GM12878 (cell line): ENCODE data around the gene STEAP1B. TPM values are rescaled to one million over a fixed set of nuclear protein-coding genes. Genes with fewer than 3 reads are reported as not detected.

Experiments used
- ATAC-seq: fragments of 200-7000 bp; cut with Tn5 transposase; 3 replicates; pipeline ENCODE4 v1.9.1; 2020; ENCODE audit warnings: mild to moderate bottlenecking, moderate library complexity
- BruUV-seq: library from RNA; stranded (reverse); fragments of 400-500 nt; replicated peaks from 2 replicates; lab custom pipeline; 2021; lab: Mats Ljungman, UMichigan
- CTCF ChIA-PET: fragments of 300-600 bp; sonication (Branson Sonifier 250); formaldehyde crosslinking; extraction: SDS; loops from one replicate; lab custom pipeline; 2021; ENCODE audit warnings: inconsistent platforms; lab: Yijun Ruan, JAX
- POLR2A ChIA-PET: fragments of 350-600 bp; formaldehyde crosslinking; extraction: SDS; loops from one replicate; lab custom pipeline; 2021; ENCODE audit warnings: inconsistent platforms; lab: Charles Lee
- RAD21 ChIA-PET: fragments of 300-600 bp; sonication (Branson Sonifier 250); formaldehyde crosslinking; loops from one replicate; lab custom pipeline; 2023; ENCODE audit warnings: antibody characterized with exemption; ENCODE audit not compliant: unreplicated experiment; lab: Charles Lee
- SMC1A ChIA-PET: fragments of 300-600 bp; sonication (Branson Sonifier 250); formaldehyde crosslinking; loops from one replicate; lab custom pipeline; 2023; ENCODE audit not compliant: unreplicated experiment, uncharacterized antibody; lab: Charles Lee
- DNase-seq: peaks from one replicate; pipeline ENCODE4 v3.0.0-alpha.2; 2011; ENCODE audit warnings: low read depth, low spot score
- FAIRE-seq: peaks from 3 replicates; lab custom pipeline; 2011; peaks lifted over from hg19 to GRCh38; lab: Jason Lieb, UNC
- H2AFZ ChIP-seq: 2 replicates; pipeline ENCODE4 v1.6.0; 2011; ENCODE audit warnings: low read depth, low read length, control low read depth; ENCODE audit not compliant: control insufficient read depth
- H3K27ac ChIP-seq: 2 replicates; pipeline ENCODE4 v1.5.1; 2011; ENCODE audit warnings: control low read depth; ENCODE audit not compliant: control insufficient read depth, insufficient read depth
- H3K27me3 ChIP-seq, 2 experiments: replicated peaks in 1 of 2; 2 replicates each; pipeline versions ENCODE4 v1.6.0 to v1.6.1; 2011; ENCODE audit warnings: low read length in 1 of 2; ENCODE audit not compliant: control insufficient read depth in 2 of 2, insufficient read depth in 2 of 2
- H3K36me3 ChIP-seq, 2 experiments: 2 replicates each; pipeline ENCODE4 v1.5.1; 2011; ENCODE audit warnings: low read length in 1 of 2; ENCODE audit not compliant: control insufficient read depth in 2 of 2, insufficient read depth in 2 of 2
- H3K4me1 ChIP-seq: 2 replicates; pipeline ENCODE4 v1.6.1; 2011; ENCODE audit warnings: mild to moderate bottlenecking, low read length, moderate library complexity, mixed read lengths; ENCODE audit not compliant: control insufficient read depth, insufficient read depth
- H3K4me2 ChIP-seq: 2 replicates; pipeline ENCODE4 v1.6.0; 2011; ENCODE audit warnings: control low read depth; ENCODE audit not compliant: control insufficient read depth, insufficient read depth
- H3K4me3 ChIP-seq: fragments of 200-600 bp; sonication (generic); 2 replicates; pipeline ENCODE4 v1.5.1; 2016
- H3K79me2 ChIP-seq: 2 replicates; pipeline ENCODE4 v1.6.0; 2011; ENCODE audit warnings: low read length; ENCODE audit not compliant: control insufficient read depth, insufficient read depth
- H3K9ac ChIP-seq: 2 replicates; pipeline ENCODE4 v1.8.0; 2011; ENCODE audit warnings: low read length, control low read depth, mixed read lengths; ENCODE audit not compliant: control insufficient read depth, insufficient read depth
- H3K9me3 ChIP-seq: replicated peaks from 3 replicates; pipeline ENCODE4 v1.5.1; 2011; ENCODE audit warnings: mild to moderate bottlenecking, low read length; ENCODE audit not compliant: control insufficient read depth, insufficient read depth
- H4K20me1 ChIP-seq: 2 replicates; pipeline ENCODE4 v1.6.0; 2011; ENCODE audit not compliant: control insufficient read depth, insufficient read depth
- BMI1 ChIP-seq: fragments of 450-650 bp; IDR thresholded peaks from 2 replicates; pipeline ENCODE4 v1.6.1; 2016; ENCODE audit warnings: mild to moderate bottlenecking, moderate library complexity, borderline replicate concordance
- FOXM1 ChIP-seq: IDR thresholded peaks from 2 replicates; pipeline ENCODE4 v1.6.1; 2012; ENCODE audit warnings: low read depth, mild to moderate bottlenecking, inconsistent platforms, low read length, moderate library complexity
- IKZF1 ChIP-seq: fragments of 450-650 bp; conservative IDR thresholded peaks from 2 replicates; pipeline ENCODE4 v1.6.1; 2017; ENCODE audit warnings: antibody characterized with exemption, mild to moderate bottlenecking
- MYC ChIP-seq: IDR thresholded peaks from 2 replicates; pipeline ENCODE4 v1.6.1; 2011; ENCODE audit warnings: mild to moderate bottlenecking, low read length, moderate library complexity, inconsistent platforms; ENCODE audit not compliant: insufficient read depth, insufficient replicate concordance, insufficient read length, severe bottlenecking
- PAX8 ChIP-seq: fragments of 450-650 bp; IDR thresholded peaks from 2 replicates; pipeline ENCODE4 v1.6.1; 2017; ENCODE audit warnings: mild to moderate bottlenecking, moderate library complexity
- POLR2AphosphoS5 ChIP-seq: IDR thresholded peaks from 2 replicates; pipeline ENCODE4 v1.6.1; 2011; ENCODE audit warnings: mild to moderate bottlenecking, low read length, inconsistent platforms
- RELA ChIP-seq: fragments of 450-650 bp; IDR thresholded peaks from 2 replicates; pipeline ENCODE4 v1.8.0; 2014; ENCODE audit warnings: borderline replicate concordance; ENCODE audit not compliant: partially characterized antibody
- SMAD1 ChIP-seq: fragments of 450-650 bp; IDR thresholded peaks from 2 replicates; pipeline ENCODE4 v1.6.1; 2018; ENCODE audit warnings: mild to moderate bottlenecking, low read depth; ENCODE audit not compliant: partially characterized antibody
- TBL1XR1 ChIP-seq: IDR thresholded peaks from 2 replicates; pipeline ENCODE4 v1.6.1; 2012; ENCODE audit warnings: low read depth, low read length, improper control_type of control experiment
- WGBS: methylation state at CpG from one replicate; pipeline ENCODE4 v1.1.6; 2016; ENCODE audit warnings: low lambda C conversion rate; ENCODE audit not compliant: insufficient replicate concordance, insufficient coverage; ENCODE audit errors: missing lambda C conversion rate; 5-methylcytosine and 5-hydroxymethylcytosine counted together
- in situ Hi-C: fragments of 300-500 bp; cut with MboI; formaldehyde crosslinking; loops from 9 replicates; pipeline ENCODE4 v1.14.3; 2018; ENCODE audit warnings: mixed read lengths
- intact Hi-C: fragments of 100-400 bp; cut with micrococcal nuclease; formaldehyde crosslinking; loops from one replicate; pipeline ENCODE4 v1.14.2; 2022; ENCODE audit not compliant: unreplicated experiment
- polyA plus RNA-seq, 11 experiments: library from polyadenylated mRNA; depleted of rRNA in 4 of 11; unstranded in 6 of 11; stranded (reverse) in 5 of 11; fragments of >200 nt; fragmentation: Nextera tagmentation in 4 of 11; fragmentation: Illumina TruSeq in 1 of 11; extraction: Ambion mirVana in 4 of 11; extraction: Trizol in 1 of 11; gene quantifications; 1 replicate in 1 of 11; 2 replicates in 10 of 11; pipeline versions ENCODE4 v1.2.1 to v1.2.3, GENCODE V29; 2011 to 2016; ENCODE audit warnings: inconsistent platforms in 2 of 11, missing spikeins in 2 of 11, low read depth in 1 of 11
- total RNA-seq, 4 experiments: library from RNA; depleted of rRNA in 3 of 4; stranded (reverse); fragments of >200 nt in 3 of 4; fragmentation: Illumina TruSeq in 1 of 4; extraction: Trizol in 1 of 4; gene quantifications; 2 replicates each; pipeline versions ENCODE4 v1.2.1 to v1.2.3, GENCODE V29; 2013 to 2021
- TF ChIP-seq, protein P1 (sequence below): fragments of 450-650 bp; IDR thresholded peaks from 2 replicates; pipeline ENCODE4 v1.6.1; 2017; ENCODE audit warnings: mild to moderate bottlenecking, moderate library complexity
- TF ChIP-seq, protein P2 (sequence below): IDR thresholded peaks from 2 replicates; pipeline ENCODE4 v1.6.1; 2011; ENCODE audit warnings: low read depth, mild to moderate bottlenecking, low read length, moderate library complexity, borderline replicate concordance; ENCODE audit errors: extremely low read depth

The STEAP1B gene
- total and polyA plus RNA-seq, 10 of the 15 experiments (the other 5 are each of a cell fraction or from before 2014, with no cell fraction given) = 0.14 TPM; not detected in 9

DNA sequence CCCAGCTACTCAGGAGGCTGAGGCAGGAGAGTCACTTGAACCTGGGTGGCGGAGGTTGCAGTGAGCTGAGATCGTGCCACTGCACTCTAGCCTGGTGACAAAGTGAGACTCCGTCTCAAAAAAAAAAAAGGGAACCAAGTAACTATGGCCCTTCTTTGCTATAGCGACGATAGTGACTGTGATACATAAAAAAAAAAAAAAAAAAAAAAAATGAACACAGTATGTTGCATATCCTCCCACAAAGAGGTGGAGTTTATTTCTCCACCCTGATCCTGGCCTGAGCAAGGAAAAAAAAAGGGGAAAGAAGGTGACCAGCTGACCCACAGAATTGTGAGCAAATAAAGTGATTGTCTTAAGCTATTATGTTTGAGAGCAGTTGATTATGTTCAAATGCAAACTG, 42.3 kb upstream of the STEAP1B start:
- no peak overlapping the region for H2AFZ ChIP-seq
- no peaks in the 10 kb centered on the region for H4K20me1 ChIP-seq
- no TSS peak for BruUV-seq
- SMC1A ChIA-PET = no interaction called here
- H3K4me3 ChIP-seq = no peak overlapping the region
- no peaks in the 10 kb centered on the region for H3K36me3 ChIP-seq
- H3K27me3 ChIP-seq = peaks cover 0 to 4% of the 10 kb centered on the region in 2 experiments; a peak in 2 of 4 replicates
- intact Hi-C loops (no loop called here), in situ Hi-C loops (no loop called here)
- TF ChIP-seq RELA = no peak
- POLR2A ChIA-PET = no interaction called here
- no peaks in the 10 kb centered on the region for H3K4me1 ChIP-seq
- WGBS = 25% methylated on average over 2 of the region's 5 CpGs
- RAD21 ChIA-PET = interaction anchor here (0.6 kb wide), 1 partner anchor 121 kb away, joined by 3 read pairs; no protein-coding TSS in a partner anchor
- no peak for FAIRE-seq
- no peak overlapping the region for H3K27ac ChIP-seq
- DNase-seq = no peak
- no peak overlapping the region for H3K4me2 ChIP-seq
- no peaks in the 10 kb centered on the region for H3K79me2 ChIP-seq
- H3K9ac ChIP-seq = no peak overlapping the region
- CTCF ChIA-PET = no interaction called here
- ATAC-seq = no peak
- H3K9me3 ChIP-seq = no peaks in the 10 kb centered on the region

DNA sequence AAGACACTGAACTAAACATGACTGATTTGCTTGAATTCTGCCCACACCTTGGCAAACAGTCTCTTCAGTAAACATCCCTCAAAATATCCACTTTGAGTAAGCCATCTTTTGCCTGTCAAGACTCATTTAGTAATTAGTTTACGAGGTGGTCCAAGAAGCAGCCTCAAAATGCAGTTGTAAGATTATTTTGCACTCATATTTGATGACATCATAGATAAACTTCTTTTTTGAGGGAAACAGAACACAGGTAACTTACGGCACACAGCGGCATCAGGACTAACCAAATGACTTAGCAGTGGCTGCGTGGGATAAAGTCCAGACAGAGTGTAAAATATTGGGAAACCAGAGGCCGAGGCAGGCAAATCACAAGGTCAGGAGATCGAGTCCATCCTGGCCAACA, 41.8 kb upstream of the STEAP1B start:
- ChIA-PET CTCF (no interaction called here), SMC1A (no interaction called here), POLR2A (no interaction called here), RAD21 (interaction anchor here (0.6 kb wide), 1 partner anchor 121 kb away, joined by 3 read pairs; no protein-coding TSS in a partner anchor)
- intact Hi-C loops (no loop called here), in situ Hi-C loops (no loop called here)
- FAIRE-seq = no peak
- Histone ChIP-seq H3K4me1 (no peaks in the 10 kb centered on the region), H3K27ac (no peak overlapping the region), H3K79me2 (no peaks in the 10 kb centered on the region), H2AFZ (no peak overlapping the region), H3K27me3 (no peaks in the 10 kb centered on the region; a peak in 2 of 4 replicates), H3K36me3 (no peaks in the 10 kb centered on the region), H3K4me3 (no peak overlapping the region), H3K9me3 (no peaks in the 10 kb centered on the region), H4K20me1 (no peaks in the 10 kb centered on the region), H3K4me2 (no peak overlapping the region), H3K9ac (no peak overlapping the region)
- DNase-seq = no peak
- no peak for ATAC-seq
- 31% methylated on average over 6 of the region's 6 CpGs for WGBS
- BruUV-seq = no TSS peak
- TF ChIP-seq TBL1XR1 (no peak), PAX8 (no peak), IKZF1 (no peak), SMAD1 (no peak), MYC (no peak), BMI1 (no peak), FOXM1 (no peak), RELA (no peak), POLR2AphosphoS5 (no peak)
- TF ChIP-seq, protein P1, sequence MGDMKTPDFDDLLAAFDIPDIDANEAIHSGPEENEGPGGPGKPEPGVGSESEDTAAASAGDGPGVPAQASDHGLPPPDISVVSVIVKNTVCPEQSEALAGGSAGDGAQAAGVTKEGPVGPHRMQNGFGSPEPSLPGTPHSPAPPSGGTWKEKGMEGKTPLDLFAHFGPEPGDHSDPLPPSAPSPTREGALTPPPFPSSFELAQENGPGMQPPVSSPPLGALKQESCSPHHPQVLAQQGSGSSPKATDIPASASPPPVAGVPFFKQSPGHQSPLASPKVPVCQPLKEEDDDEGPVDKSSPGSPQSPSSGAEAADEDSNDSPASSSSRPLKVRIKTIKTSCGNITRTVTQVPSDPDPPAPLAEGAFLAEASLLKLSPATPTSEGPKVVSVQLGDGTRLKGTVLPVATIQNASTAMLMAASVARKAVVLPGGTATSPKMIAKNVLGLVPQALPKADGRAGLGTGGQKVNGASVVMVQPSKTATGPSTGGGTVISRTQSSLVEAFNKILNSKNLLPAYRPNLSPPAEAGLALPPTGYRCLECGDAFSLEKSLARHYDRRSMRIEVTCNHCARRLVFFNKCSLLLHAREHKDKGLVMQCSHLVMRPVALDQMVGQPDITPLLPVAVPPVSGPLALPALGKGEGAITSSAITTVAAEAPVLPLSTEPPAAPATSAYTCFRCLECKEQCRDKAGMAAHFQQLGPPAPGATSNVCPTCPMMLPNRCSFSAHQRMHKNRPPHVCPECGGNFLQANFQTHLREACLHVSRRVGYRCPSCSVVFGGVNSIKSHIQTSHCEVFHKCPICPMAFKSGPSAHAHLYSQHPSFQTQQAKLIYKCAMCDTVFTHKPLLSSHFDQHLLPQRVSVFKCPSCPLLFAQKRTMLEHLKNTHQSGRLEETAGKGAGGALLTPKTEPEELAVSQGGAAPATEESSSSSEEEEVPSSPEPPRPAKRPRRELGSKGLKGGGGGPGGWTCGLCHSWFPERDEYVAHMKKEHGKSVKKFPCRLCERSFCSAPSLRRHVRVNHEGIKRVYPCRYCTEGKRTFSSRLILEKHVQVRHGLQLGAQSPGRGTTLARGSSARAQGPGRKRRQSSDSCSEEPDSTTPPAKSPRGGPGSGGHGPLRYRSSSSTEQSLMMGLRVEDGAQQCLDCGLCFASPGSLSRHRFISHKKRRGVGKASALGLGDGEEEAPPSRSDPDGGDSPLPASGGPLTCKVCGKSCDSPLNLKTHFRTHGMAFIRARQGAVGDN = no peak
- TF ChIP-seq, protein P2, sequence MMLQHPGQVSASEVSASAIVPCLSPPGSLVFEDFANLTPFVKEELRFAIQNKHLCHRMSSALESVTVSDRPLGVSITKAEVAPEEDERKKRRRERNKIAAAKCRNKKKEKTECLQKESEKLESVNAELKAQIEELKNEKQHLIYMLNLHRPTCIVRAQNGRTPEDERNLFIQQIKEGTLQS = no peak
